Bone marrow (tissue), 2 donors: ENCODE data around the gene TRIM44.

Source experiments
- DNase-seq, 2 donors: peaks; one replicate each; lab custom pipeline; 2025; lab: John Stamatoyannopoulos, UW

Gene TRIM44

GRCh38 chr11:35717520-35717919, 54.9 kb downstream of the TRIM44 start:
- DNase-seq: no peak

GRCh38 chr11:35721651-35722282, 59.2 kb downstream of the TRIM44 start:
- no peak for DNase-seq

GRCh38 chr11:35722641-35723040, 60.1 kb downstream of the TRIM44 start:
- no peak for DNase-seq

- DNase-seq: no peak
Measured at GRCh38 chr11:35723493-35723892, 60.9 kb downstream of the TRIM44 start.

GRCh38 chr11:35723913-35724312, 61.3 kb downstream of the TRIM44 start:
- DNase-seq: no peak

GRCh38 chr11:35725885-35726284, 63.3 kb downstream of the TRIM44 start:
- DNase-seq: no peak

- no peak for DNase-seq
Measured at GRCh38 chr11:35727140-35727539, 64.6 kb downstream of the TRIM44 start.

GRCh38 chr11:35730254-35730653, 67.7 kb downstream of the TRIM44 start:
- no peak for DNase-seq

- no peak for DNase-seq
Measured at GRCh38 chr11:35734669-35735410, 72.3 kb downstream of the TRIM44 start.

- no peak for DNase-seq
Measured at GRCh38 chr11:35735411-35735810, 72.8 kb downstream of the TRIM44 start.

GRCh38 chr11:35735903-35736302, 73.3 kb downstream of the TRIM44 start:
- no peak for DNase-seq

GRCh38 chr11:35736952-35737351, 74.4 kb downstream of the TRIM44 start:
- no peak for DNase-seq

GRCh38 chr11:35740061-35740799, 77.7 kb downstream of the TRIM44 start:
- no peak for DNase-seq

- DNase-seq: no peak
Measured at GRCh38 chr11:35742707-35743454, 80.3 kb downstream of the TRIM44 start.

GRCh38 chr11:35746356-35747153, 84.0 kb downstream of the TRIM44 start:
- DNase-seq: no peak

GRCh38 chr11:35747668-35748067, 85.1 kb downstream of the TRIM44 start:
- DNase-seq: no peak

- DNase-seq: no peak
Measured at GRCh38 chr11:35748644-35749043, 86.1 kb downstream of the TRIM44 start.

- no peak for DNase-seq
Measured at GRCh38 chr11:35750315-35750714, 87.7 kb downstream of the TRIM44 start.

GRCh38 chr11:35750981-35751663, 88.5 kb downstream of the TRIM44 start:
- DNase-seq: no peak

- no peak for DNase-seq
Measured at GRCh38 chr11:35751664-35752061, 89.1 kb downstream of the TRIM44 start.

GRCh38 chr11:35752115-35752514, 89.5 kb downstream of the TRIM44 start:
- DNase-seq: no peak
